NCI-H1092 (cell line): ENCODE measurements around the gene SP140.
"Not testable (repeated sequence)": the region's sequence is repeated elsewhere in the genome, so short reads cannot be mapped to it uniquely, and the experiment has no call there.

ENCODE experiments used
- DNase-seq: peaks from one replicate; lab custom pipeline; 2025; lab: John Stamatoyannopoulos, UW

Gene SP140

DNA sequence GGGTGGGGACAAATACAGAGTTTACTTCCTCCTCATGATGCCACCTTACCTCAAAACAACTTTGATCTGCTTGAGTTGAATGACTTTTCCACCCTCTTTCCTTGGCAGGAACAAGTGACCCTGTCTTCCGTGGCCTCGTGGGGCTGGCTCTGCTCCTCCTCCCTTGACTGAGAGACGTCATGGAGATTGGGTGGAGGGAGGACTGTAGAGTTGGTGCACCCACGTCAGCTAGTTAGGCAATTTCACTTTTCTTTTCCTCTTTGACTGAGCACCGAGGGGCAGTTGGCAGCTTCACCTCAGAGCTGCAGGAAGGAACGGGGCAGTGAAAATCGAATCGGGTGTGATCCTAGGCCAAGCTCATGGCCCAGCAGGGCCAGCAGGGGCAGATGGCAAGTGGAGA, at the start of gene SP140:
SP140 (plus strand) TSS at position 251 of the 400 bp plus-strand sequence; CDS start at position 360, 109 bp downstream.
- DNase-seq, result no peak

DNA sequence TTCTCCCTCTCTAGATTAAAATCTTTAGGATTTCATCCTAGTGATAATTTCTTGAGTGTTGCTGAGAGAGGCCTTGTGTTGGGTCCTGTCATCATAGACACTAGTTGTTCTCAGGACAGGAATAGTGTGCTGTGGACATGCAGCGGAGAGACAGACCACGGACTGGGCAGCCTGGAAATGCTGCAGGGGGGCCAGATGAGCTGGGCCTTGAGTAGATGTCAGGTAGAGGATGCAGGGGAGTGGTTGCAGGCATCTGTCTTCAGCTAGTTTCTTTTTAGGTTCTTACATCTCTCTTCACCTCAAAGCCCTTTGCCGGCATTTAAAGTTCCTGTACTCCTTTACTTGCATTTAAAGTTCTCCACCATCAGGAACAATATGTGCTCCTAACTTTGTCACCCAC, 48.5 kb upstream of the SP140 start:
- DNase-seq, result no peak

DNA sequence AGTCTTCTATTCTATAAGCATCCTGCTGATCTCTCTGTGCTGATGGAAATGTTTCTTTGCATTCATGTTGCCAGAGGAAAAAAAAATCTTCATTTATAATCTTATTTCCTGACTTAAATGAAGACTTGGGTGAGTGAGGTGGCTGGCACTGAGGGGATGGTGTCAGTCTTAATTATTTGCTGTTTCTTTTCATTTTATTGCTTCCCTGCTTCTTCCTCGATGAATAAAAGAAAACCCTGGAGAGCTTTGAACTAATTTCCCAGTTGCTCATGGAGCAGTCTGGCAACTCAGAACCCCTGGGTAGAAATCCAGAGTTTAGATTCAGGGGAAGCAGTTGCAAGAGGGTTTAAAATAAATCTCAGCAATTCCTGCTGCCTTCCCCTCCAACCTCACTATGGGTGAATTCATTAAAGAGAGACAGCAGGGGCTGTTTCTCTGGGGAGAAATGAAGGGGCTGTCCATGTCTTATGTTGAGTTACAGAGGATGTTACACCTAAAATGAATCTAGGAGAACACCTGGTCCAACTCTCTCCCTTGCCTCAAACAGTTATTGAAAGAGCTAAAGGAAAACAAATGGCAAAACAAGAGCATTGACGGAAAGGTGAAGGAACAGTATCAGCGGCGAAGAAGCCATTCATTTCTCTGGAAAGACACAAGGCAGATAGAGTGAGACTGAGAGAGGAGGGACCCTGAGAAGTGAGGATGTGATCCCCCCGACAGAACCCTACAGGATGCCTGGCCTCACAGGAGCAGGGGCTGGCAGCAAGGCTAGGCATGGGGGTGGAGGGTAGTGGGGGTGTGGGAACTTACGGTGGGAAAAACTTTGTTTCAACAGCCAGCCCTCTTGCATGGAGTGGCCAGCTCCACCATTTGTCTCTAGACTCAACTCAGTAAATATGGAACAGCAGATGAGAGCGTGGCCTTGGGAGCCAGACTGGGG, 46.7 kb upstream of the SP140 start:
- no peak for DNase-seq

GRCh38 chr2:230179907-230180306, 45.6 kb upstream of the SP140 start:
- DNase-seq, result no peak

DNA sequence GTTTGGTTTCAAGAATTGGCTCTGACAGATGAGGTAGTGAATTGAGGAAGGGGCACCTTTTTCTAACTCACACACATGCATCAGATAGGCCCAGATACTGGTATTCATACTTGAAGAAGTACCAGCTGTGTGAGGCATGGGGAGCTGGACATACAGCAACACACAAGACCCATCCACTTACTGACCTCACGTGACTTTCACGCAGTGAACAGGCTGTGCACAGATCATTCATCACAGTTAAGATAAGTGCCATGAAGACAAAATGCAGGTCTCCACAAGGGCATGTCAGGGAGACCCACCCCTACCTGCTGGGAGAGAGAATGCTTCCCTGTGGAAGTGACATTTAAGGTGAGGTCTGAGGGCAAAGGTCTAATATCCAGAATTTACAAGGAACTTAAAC, 44.3 kb upstream of the SP140 start:
- no peak for DNase-seq

GRCh38 chr2:230184727-230185578, 40.6 kb upstream of the SP140 start:
- DNase-seq, result peak; percentile 39

DNA sequence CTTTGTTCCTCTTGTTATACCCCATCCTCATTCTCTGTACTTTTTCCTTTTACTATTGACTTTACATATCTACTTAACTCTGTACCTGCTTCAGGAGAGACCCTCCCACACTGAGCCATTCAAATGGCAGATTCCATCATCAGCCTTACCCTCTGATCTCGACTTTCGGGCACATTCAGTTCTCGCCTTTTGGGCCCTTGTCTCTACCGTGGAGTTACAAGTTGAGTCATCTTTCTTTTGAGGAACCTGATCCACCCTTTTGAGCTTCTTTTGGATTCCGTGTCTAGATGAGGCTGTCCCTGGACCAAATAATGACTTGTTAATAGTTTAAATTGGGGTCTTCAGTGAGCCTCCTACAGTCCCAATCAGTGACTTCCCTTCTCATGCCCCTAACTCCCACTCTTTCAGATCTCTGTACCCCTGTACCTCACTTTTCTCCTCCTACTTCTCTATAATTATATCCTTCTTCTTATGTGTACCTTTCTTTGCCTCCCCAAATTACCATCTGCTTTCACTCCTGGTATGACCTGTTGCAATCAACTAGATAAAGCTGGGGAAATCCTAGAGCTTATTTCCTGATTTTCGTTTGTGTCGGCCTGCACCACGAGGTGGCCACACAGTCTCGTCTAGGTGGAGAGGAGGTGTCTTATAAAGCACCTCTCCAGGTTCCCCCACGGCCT, 23.0 kb upstream of the SP140 start:
- DNase-seq, result no peak

DNA sequence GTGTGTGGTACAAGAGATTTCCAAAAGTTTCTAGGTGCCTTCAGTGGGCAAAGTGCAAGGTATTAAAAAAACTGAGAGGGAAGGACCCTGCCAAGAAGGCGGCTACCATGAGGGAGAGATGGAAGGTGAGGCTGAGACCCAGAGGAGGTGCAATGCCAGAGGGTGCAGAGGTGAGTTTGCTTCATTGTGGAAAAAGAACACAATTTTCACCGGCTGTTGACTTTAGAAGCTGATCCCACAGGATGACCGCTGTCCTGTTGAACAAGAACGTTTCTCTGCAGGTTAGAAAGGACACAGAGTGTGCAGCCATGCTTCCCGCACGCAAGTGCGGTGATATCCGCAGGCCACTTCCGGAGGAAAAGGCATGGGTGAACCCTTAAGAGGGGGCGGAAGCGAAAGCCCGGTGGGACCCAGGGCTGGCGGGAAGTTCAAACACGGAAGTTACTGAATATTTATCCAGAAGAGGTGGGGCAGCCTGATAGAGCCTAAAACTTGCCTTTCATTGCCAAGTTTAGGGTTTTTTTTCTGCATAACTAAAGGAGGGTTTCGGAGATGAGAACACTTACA, 22.3 kb upstream of the SP140 start:
- no peak for DNase-seq

DNA sequence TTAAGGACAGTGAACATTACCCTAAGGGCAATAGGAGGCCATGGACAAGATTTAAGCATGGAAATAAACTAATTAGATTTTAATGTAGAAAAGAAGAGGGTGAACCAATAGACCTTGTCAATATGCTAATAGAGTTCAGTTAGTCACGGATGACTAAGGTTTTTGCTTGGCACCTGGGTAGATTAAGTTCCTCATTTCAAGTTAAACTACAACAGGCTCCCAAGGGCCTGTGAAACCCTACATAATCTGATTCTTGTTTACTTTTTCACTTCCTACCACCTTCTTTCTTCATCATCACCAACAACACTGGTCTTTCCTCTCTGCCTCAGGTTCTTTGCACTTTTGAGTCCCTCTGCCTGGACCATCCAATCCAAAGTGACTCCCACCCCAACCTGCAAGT, 20.5 kb upstream of the SP140 start:
- DNase-seq, result no peak

DNA sequence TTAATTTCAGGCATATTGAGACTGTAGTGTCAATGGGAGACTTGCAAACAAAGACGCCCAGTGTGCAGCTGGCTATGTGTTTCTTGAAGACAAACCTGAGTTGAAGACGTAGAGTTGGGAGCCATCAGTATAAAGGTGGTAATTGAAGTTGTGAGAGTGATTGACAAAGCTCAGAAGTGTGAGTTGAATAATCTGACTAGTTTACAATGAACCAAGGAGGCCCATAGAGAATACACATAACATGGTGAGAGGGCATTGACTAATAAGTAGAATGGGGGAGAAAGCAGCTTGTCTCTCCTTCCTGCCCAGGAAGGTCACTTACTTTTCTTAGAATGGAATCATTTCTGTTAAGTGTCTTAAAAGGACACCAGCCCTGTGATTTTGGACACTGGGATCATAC, 19.8 kb upstream of the SP140 start:
- no peak for DNase-seq

DNA sequence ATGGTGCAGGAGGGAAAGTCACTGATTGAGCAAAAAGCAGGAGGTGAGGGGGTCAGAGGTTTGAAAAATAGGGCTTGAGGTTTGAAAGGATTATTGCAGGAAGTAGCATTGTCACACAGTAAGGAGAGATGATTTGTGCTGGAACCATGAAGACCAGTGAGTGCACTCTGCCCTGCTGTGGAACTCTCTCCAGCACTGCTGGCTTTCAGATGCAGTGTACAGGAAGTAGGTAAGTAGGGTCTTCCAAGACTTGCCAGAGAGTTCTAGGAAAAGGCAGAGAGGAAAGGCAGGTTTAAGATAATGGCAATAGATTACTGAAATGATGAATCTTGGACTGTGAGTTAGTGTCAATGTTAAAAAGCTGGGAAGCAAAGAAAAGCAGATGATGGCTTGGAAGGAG, 17.0 kb upstream of the SP140 start:
- no peak for DNase-seq

DNA sequence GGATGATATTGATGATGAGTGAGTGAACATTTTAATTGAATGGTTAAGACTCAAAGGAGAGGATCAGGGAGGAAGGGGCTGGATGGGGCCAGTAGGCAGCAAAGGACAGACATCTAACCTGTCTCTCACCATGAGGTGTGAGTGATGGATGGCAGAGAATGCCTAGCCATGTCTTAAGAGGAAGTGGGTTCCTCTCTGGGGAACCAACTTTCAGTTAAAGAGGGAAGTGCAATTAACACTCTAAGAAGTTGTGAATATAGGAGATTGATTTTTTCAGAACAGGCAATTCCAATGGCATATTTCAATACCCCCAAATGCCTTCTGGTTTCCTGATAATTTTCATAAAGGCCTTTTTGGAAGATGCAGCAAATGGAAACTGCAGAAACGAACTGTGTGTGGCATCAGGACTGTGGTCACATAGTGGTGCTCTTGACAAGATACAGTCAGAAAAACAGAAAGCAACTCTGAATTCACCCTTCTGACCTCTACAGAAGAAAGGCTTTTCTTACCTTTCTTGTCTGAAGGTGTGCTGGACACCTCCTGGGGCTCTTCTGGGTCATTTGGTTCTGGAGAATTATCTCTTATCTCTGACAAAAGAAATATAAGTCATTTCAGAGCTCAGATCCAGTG, 16.0 kb upstream of the SP140 start:
- no peak for DNase-seq

DNA sequence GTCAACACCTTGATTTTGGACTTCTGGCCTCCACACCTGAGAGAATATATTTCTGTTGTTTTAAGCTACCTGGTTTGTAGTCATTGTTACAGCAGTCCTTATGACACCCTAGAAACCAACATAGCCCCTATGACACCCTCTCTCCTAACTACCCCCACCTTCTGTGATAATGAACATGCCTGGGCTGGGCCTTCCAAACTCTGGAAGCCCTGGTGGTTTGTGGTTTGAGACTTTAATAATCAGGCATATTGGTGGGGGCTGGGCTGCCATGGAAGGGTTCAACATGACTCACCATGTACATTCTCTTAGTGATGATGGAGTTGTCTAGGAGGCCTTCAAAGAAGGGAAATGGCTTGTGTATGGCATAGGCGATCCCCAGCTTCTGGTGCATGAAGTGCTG, 9.0 kb upstream of the SP140 start:
- DNase-seq, result no peak

DNA sequence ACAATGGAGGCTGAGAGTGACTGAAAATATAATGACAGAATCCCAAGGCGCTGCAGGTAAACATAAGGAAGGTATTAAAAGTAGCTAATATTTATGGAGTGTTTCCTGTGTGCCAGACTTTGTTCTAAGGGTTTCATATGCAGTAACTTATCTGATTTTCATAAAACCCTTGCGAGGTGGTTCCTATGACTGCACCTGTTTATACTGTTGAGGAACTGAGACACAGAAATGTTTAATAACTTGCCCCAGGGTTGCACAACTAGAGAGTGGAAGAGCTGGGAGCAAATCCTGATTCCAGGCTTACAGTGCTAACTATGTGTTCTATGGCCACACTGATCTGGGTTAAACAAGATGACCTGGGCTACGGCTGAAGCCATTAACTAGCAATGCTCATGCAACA, 8.1 kb upstream of the SP140 start:
- no peak for DNase-seq

DNA sequence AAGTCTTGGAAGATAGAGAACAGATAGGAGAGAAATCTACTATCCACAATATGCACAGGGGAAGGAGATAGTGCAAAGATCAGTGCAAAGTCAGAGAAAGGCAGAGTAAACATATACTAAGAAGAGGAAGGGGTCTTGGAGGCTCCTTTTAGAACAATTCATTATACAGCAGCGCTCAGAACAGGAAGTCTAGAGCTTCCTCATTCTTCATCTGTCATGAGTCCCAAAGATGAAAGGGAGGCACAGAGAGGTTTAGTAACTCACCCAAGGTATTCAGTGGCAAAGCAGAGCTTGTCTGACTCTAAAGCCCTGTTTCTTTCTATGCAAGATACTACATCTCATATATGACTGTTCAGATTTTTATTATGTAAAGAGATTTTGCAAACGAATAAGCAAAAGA, 7.1 kb upstream of the SP140 start:
- no peak for DNase-seq

- no peak for DNase-seq
Measured at GRCh38 chr2:230219419-230220331, 5.9 kb upstream of the SP140 start, which contains the start of gene SP110. Gene SP110 (minus strand): TSS chr2:230219984. CDS start chr2:230216927, 3,057 bp downstream.

GRCh38 chr2:230220347-230220969, 5.1 kb upstream of the SP140 start:
- no peak for DNase-seq

- no peak for DNase-seq
Measured at GRCh38 chr2:230221493-230221892, 4.0 kb upstream of the SP140 start.

DNA sequence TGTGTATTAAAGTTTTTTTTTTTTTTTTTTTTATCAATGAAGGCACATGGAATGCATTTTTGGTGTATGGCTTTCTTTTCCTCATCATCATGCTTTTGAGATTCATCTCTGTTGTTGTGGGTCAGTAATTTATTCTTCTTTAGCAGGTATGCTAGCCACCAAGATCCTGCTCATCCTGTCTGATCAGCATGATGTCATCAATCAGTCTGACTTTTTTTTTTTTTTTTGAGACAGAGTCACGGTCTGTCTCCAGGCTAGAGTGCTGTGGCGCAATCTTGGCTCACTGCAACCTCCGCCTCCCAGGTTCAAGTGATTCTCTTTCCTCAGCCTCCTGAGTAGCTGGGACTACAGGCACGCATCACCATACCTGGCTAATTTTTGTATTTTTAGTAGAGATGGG, 2.7 kb upstream of the SP140 start:
- DNase-seq, result not testable (repeated sequence)

DNA sequence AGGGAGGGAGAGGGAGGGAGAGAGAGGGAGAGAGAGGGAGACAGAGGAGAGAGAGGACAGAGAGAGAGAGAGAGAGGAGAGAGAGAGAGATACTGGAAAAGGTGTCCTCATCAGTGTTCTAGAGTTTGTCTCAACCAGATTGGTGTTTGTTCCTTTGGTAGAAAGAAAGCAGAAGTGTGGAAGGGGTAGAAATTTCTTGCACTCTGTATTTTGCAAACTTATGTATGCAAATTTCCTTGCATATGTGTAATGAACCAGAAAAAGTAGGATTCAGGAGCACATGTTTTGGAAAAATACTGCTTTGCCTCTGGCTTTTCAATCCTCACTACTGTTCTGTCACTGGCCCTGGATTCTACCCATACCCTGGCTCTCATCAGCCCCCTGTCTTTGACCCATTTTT, 1.1 kb upstream of the SP140 start:
- no peak for DNase-seq
